Tibial nerve (tissue), 4 donors: ENCODE data around the gene RAD1.

Source experiments
- CTCF ChIP-seq, 5 experiments: fragments of 200-600 bp in 3 of 5; fragments of 450-650 bp in 2 of 5; sonication (generic) in 3 of 5; IDR thresholded peaks; one replicate each; pipeline ENCODE4 v1.5.1; 2016 to 2019; ENCODE audit warnings: antibody characterized with exemption in 5 of 5, mild to moderate bottlenecking in 3 of 5, moderate library complexity in 2 of 5
- EP300 ChIP-seq, 2 donors: sonication (generic); formaldehyde crosslinking; IDR thresholded peaks; one replicate each; pipeline ENCODE4 v1.6.1; 2017; ENCODE audit warnings: antibody characterized with exemption in 2 of 2, mild to moderate bottlenecking in 1 of 2
- POLR2A ChIP-seq, 2 donors: fragments of 450-650 bp; IDR thresholded peaks; one replicate each; pipeline ENCODE4 v1.6.1; 2017; ENCODE audit warnings: antibody characterized with exemption in 2 of 2, mild to moderate bottlenecking in 2 of 2, moderate library complexity in 2 of 2

- TF ChIP-seq POLR2A (IDR thresholded peaks at IDR 0.05), result no peak
- TF ChIP-seq CTCF (IDR thresholded peaks at IDR 0.05), result no peak
- TF ChIP-seq EP300 (IDR thresholded peaks at IDR 0.05), result no peak
Measured at GRCh38 chr5:34859253-34859652, 56.1 kb downstream of the RAD1 start.
